BJ (cell line): ENCODE measurements around the gene LDB2. TPM values are rescaled to one million over a fixed set of nuclear protein-coding genes. Genes with fewer than 3 reads are reported as not detected.

ENCODE experiments used
- CTCF ChIA-PET: fragments of 350-600 bp; formaldehyde crosslinking; extraction: SDS; loops from one replicate; lab custom pipeline; 2021; ENCODE audit warnings: antibody characterized with exemption, inconsistent platforms; lab: Yijun Ruan, JAX
- POLR2A ChIA-PET: fragments of 300-600 bp; sonication (Branson Sonifier 250); formaldehyde crosslinking; extraction: SDS; loops from one replicate; lab custom pipeline; 2021; ENCODE audit warnings: antibody characterized with exemption; lab: Charles Lee
- DNase-seq: peaks from one replicate; pipeline ENCODE4 v3.0.0-alpha.2; 2011; ENCODE audit warnings: low read depth
- H3K27me3 ChIP-seq: 2 replicates; pipeline ENCODE4 v1.6.0; 2011; ENCODE audit warnings: low read length; ENCODE audit not compliant: control insufficient read depth, insufficient read depth
- H3K36me3 ChIP-seq: 2 replicates; pipeline ENCODE4 v1.5.1; 2011; ENCODE audit warnings: low read length; ENCODE audit not compliant: control insufficient read depth, insufficient read depth
- H3K4me3 ChIP-seq: 2 replicates; pipeline ENCODE4 v1.5.1; 2011; ENCODE audit warnings: low read depth, mild to moderate bottlenecking, control low read depth, low read length
- CTCF ChIP-seq: IDR thresholded peaks from 2 replicates; pipeline ENCODE4 v1.5.1; 2011; ENCODE audit warnings: low read depth, mild to moderate bottlenecking, control low read depth, inconsistent platforms, low read length, moderate library complexity; ENCODE audit not compliant: insufficient read depth
- polyA plus RNA-seq: library from polyadenylated mRNA; depleted of rRNA; stranded (reverse); fragments of >200 nt; gene quantifications from 2 replicates; pipeline ENCODE4 v1.2.3, GENCODE V29; 2011

Gene LDB2
- polyA plus RNA-seq, 1 experiment: 79.7 TPM

- ChIA-PET POLR2A (no interaction called here), CTCF (interaction anchor here (1.1 to 2.4 kb wide), 2 partner anchors 11 to 352 kb away, joined by 3 to 12 read pairs; no protein-coding TSS in a partner anchor)
- no peak for DNase-seq
- Histone ChIP-seq H3K27me3 (no peaks in the 10 kb centered on the region), H3K36me3 (no peaks in the 10 kb centered on the region), H3K4me3 (no peak overlapping the region)
- no peak for TF ChIP-seq CTCF
Measured at GRCh38 chr4:16505267-16505666, 393.2 kb downstream of the LDB2 start.

GRCh38 chr4:16503421-16504100 is 394.9 kb downstream of the LDB2 start:
- no peak for DNase-seq
- POLR2A ChIA-PET: no interaction called here
- no peaks in the 10 kb centered on the region for H3K36me3 ChIP-seq
- no peak overlapping the region for H3K4me3 ChIP-seq
- CTCF ChIA-PET: no interaction called here
- no peak for TF ChIP-seq CTCF
- no peaks in the 10 kb centered on the region for H3K27me3 ChIP-seq

GRCh38 chr4:16498978-16499377 is 399.5 kb downstream of the LDB2 start:
- TF ChIP-seq CTCF: no peak
- Histone ChIP-seq H3K4me3 (no peak overlapping the region), H3K27me3 (no peaks in the 10 kb centered on the region), H3K36me3 (no peaks in the 10 kb centered on the region)
- ChIA-PET CTCF (no interaction called here), POLR2A (no interaction called here)
- DNase-seq: no peak

GRCh38 chr4:16496501-16496900 is 401.9 kb downstream of the LDB2 start:
- Histone ChIP-seq H3K4me3 (no peak overlapping the region), H3K27me3 (no peaks in the 10 kb centered on the region), H3K36me3 (no peaks in the 10 kb centered on the region)
- TF ChIP-seq CTCF: no peak
- no peak for DNase-seq
- POLR2A ChIA-PET: no interaction called here
- CTCF ChIA-PET: interaction anchor here (0.6 kb wide), 1 partner anchor 949 kb away, joined by 6 read pairs; no protein-coding TSS in a partner anchor

GRCh38 chr4:16492872-16493271 is 405.6 kb downstream of the LDB2 start:
- ChIA-PET POLR2A (no interaction called here), CTCF (interaction anchor here (0.7 to 1.4 kb wide), 2 partner anchors 24 to 155 kb away, joined by 3 to 4 read pairs; no protein-coding TSS in a partner anchor)
- H3K27me3 ChIP-seq: no peaks in the 10 kb centered on the region; the same call in 1 of the 2 replicates
- no peak for DNase-seq
- H3K4me3 ChIP-seq: no peak overlapping the region
- no peak for TF ChIP-seq CTCF
- no peaks in the 10 kb centered on the region for H3K36me3 ChIP-seq
